HL-60 (cell line): ENCODE results near the gene ARHGEF12.
A peak's percentile ranks its signal among the peaks of the same experiment; 100 is the strongest.

Experiments used
- DNase-seq, 2 experiments: peaks; one replicate each; pipeline ENCODE4 v3.0.0-alpha.2; 2010 to 2020; ENCODE audit warnings: low read depth in 1 of 2, low spot score in 1 of 2
- H3K27ac ChIP-seq: fragments of 250-450 bp; sonication (Bioruptor Pico); replicated peaks from 2 replicates; pipeline ENCODE4 v1.5.1; 2020; ENCODE audit warnings: mild to moderate bottlenecking, moderate library complexity
- H3K27me3 ChIP-seq: fragments of 250-450 bp; sonication (Bioruptor Pico); 2 replicates; pipeline ENCODE4 v1.5.1; 2021; ENCODE audit warnings: mild to moderate bottlenecking, moderate library complexity; ENCODE audit not compliant: insufficient read depth, poor library complexity, severe bottlenecking
- H3K4me3 ChIP-seq: replicated peaks from 2 replicates; pipeline ENCODE4 v1.5.1; 2011; ENCODE audit warnings: mild to moderate bottlenecking, control low read depth, low read length; ENCODE audit not compliant: insufficient read depth
- CTCF ChIP-seq: IDR thresholded peaks from one replicate; pipeline ENCODE4 v1.5.1; 2011; ENCODE audit warnings: low read length, control low read depth, inconsistent platforms; ENCODE audit not compliant: insufficient read depth
- GABPA ChIP-seq: IDR thresholded peaks from 2 replicates; pipeline ENCODE4 v1.6.1; 2012; ENCODE audit warnings: low read depth
- POLR2AphosphoS5 ChIP-seq: IDR thresholded peaks from 2 replicates; pipeline ENCODE4 v1.6.1; 2012; ENCODE audit warnings: low read depth
- SPI1 ChIP-seq: IDR thresholded peaks from 2 replicates; pipeline ENCODE4 v1.6.1; 2012; ENCODE audit warnings: low read depth, mild to moderate bottlenecking, borderline replicate concordance
- TF ChIP-seq, protein P1 (sequence below): IDR thresholded peaks from 2 replicates; pipeline ENCODE4 v1.6.1; 2012; ENCODE audit warnings: low read depth; ENCODE audit not compliant: insufficient replicate concordance

Gene ARHGEF12

GRCh38 chr11:120342678-120343077, 6.5 kb downstream of the ARHGEF12 start:
- DNase-seq = no peak
- Histone ChIP-seq H3K27me3 (peaks cover 71% of the 10 kb centered on the region), H3K27ac (no peak overlapping the region), H3K4me3 (no peak overlapping the region)
- TF ChIP-seq CTCF (no peak), GABPA (no peak), POLR2AphosphoS5 (no peak), SPI1 (no peak)
- TF ChIP-seq, protein P1, sequence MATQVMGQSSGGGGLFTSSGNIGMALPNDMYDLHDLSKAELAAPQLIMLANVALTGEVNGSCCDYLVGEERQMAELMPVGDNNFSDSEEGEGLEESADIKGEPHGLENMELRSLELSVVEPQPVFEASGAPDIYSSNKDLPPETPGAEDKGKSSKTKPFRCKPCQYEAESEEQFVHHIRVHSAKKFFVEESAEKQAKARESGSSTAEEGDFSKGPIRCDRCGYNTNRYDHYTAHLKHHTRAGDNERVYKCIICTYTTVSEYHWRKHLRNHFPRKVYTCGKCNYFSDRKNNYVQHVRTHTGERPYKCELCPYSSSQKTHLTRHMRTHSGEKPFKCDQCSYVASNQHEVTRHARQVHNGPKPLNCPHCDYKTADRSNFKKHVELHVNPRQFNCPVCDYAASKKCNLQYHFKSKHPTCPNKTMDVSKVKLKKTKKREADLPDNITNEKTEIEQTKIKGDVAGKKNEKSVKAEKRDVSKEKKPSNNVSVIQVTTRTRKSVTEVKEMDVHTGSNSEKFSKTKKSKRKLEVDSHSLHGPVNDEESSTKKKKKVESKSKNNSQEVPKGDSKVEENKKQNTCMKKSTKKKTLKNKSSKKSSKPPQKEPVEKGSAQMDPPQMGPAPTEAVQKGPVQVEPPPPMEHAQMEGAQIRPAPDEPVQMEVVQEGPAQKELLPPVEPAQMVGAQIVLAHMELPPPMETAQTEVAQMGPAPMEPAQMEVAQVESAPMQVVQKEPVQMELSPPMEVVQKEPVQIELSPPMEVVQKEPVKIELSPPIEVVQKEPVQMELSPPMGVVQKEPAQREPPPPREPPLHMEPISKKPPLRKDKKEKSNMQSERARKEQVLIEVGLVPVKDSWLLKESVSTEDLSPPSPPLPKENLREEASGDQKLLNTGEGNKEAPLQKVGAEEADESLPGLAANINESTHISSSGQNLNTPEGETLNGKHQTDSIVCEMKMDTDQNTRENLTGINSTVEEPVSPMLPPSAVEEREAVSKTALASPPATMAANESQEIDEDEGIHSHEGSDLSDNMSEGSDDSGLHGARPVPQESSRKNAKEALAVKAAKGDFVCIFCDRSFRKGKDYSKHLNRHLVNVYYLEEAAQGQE = no peak

DNA sequence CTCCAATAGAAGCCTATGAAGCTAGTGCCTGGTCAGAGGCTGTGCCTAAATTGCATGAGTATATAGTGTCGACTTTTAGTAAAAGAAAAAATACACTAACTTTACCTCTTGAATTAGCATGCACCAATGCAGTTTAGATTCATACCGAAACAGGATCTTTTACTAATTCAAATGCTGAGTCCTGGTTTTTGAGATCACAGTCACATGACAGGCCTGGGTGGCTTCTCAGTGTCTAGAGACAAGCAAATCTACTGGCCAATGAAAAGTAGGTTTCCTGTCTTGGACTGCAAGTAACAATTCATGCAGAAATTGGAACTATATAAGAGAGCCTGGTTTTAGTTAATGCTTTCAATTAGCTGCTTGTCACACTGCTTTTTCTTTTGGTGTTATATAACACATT, 7.2 kb downstream of the ARHGEF12 start:
- DNase-seq = no peak
- no peak for TF ChIP-seq SPI1
- no peak for TF ChIP-seq GABPA
- no peak for TF ChIP-seq CTCF
- TF ChIP-seq POLR2AphosphoS5 = no peak
- TF ChIP-seq, protein P1 = no peak
- Histone ChIP-seq H3K27ac (no peak overlapping the region), H3K27me3 (peaks cover 71% of the 10 kb centered on the region), H3K4me3 (no peak overlapping the region)

- Histone ChIP-seq H3K27me3 (peaks cover 77% of the 10 kb centered on the region), H3K27ac (no peak overlapping the region), H3K4me3 (no peak overlapping the region)
- DNase-seq = peak; percentile 26 to 89
- TF ChIP-seq, protein P1 = no peak
- TF ChIP-seq SPI1 (peak; percentile 86), POLR2AphosphoS5 (peak; percentile 100), CTCF (no peak), GABPA (peak; percentile 66)
Measured at GRCh38 chr11:120344302-120345004, 8.2 kb downstream of the ARHGEF12 start.
